ENCODE results near the gene SAMMSON.

The SAMMSON gene

GRCh38 chr3:70108072-70108471 lies 108.5 kb downstream of the SAMMSON start:
- TF ChIP-seq CTCF (conservative IDR thresholded peaks at IDR 0.05; ENCODE audit: low read depth): no peak; the same call in 1 of the 2 replicates
- no peak for DNase-seq (ENCODE audit: low spot score)
- no peak overlapping the region for H3K27ac ChIP-seq
- ChIA-PET CTCF (interaction anchor here (0.6 kb wide), 1 partner anchor 425 kb away, joined by 9 read pairs; no protein-coding TSS in a partner anchor), POLR2A (ENCODE audit: low non-redundant PET) (no interaction called here)

- no peak for DNase-seq (ENCODE audit: low spot score)
- TF ChIP-seq CTCF (conservative IDR thresholded peaks at IDR 0.05; ENCODE audit: low read depth): no peak
- ChIA-PET POLR2A (ENCODE audit: low non-redundant PET) (no interaction called here), CTCF (interaction anchor here (0.6 kb wide), 1 partner anchor 424 kb away, joined by 9 read pairs; no protein-coding TSS in a partner anchor)
- H3K27ac ChIP-seq: no peak overlapping the region
These were observed 109.0 kb downstream of the SAMMSON start for GRCh38 chr3:70108546-70108945.

- no peak for DNase-seq (ENCODE audit: low spot score)
- ChIA-PET CTCF (no interaction called here), POLR2A (ENCODE audit: low non-redundant PET) (no interaction called here)
- H3K27ac ChIP-seq: no peak overlapping the region
- no peak for TF ChIP-seq CTCF (conservative IDR thresholded peaks at IDR 0.05; ENCODE audit: low read depth)
These were observed 110.5 kb downstream of the SAMMSON start for GRCh38 chr3:70110066-70110465.

- no peak overlapping the region for H3K27ac ChIP-seq
- POLR2A ChIA-PET (ENCODE audit: low non-redundant PET): no interaction called here
- CTCF ChIA-PET: no interaction called here
- no peak for DNase-seq (ENCODE audit: low spot score)
- no peak for TF ChIP-seq CTCF (conservative IDR thresholded peaks at IDR 0.05; ENCODE audit: low read depth)
These were observed 111.9 kb downstream of the SAMMSON start for GRCh38 chr3:70111411-70111810.

GRCh38 chr3:70112751-70113150 lies 113.2 kb downstream of the SAMMSON start:
- no peak for TF ChIP-seq CTCF (conservative IDR thresholded peaks at IDR 0.05; ENCODE audit: low read depth)
- ChIA-PET POLR2A (ENCODE audit: low non-redundant PET) (no interaction called here), CTCF (no interaction called here)
- no peak overlapping the region for H3K27ac ChIP-seq
- no peak for DNase-seq (ENCODE audit: low spot score)

GRCh38 chr3:70114431-70114830 lies 114.9 kb downstream of the SAMMSON start:
- TF ChIP-seq CTCF (conservative IDR thresholded peaks at IDR 0.05; ENCODE audit: low read depth): no peak
- CTCF ChIA-PET: no interaction called here
- POLR2A ChIA-PET (ENCODE audit: low non-redundant PET): no interaction called here
- no peak for DNase-seq (ENCODE audit: low spot score)
- no peak overlapping the region for H3K27ac ChIP-seq

- CTCF ChIA-PET: interaction anchor here (0.6 to 1.5 kb wide), 4 partner anchors 11 to 244 kb away, joined by 3 to 6 read pairs (median 4); no protein-coding TSS in a partner anchor
- DNase-seq (ENCODE audit: low spot score): no peak
- no peak for TF ChIP-seq CTCF (conservative IDR thresholded peaks at IDR 0.05; ENCODE audit: low read depth)
- H3K27ac ChIP-seq: no peak overlapping the region
- POLR2A ChIA-PET (ENCODE audit: low non-redundant PET): no interaction called here
These were observed 120.3 kb downstream of the SAMMSON start for GRCh38 chr3:70119879-70120278.
